HG02678 (cell line): ENCODE results near the gene OSBPL10.
"Not testable (repeated sequence)": the region's sequence is repeated elsewhere in the genome, so short reads cannot be mapped to it uniquely, and the experiment has no call there.

ENCODE experiments used
- ATAC-seq: cut with Tn5 transposase; IDR thresholded peaks from one replicate; pipeline ENCODE4 v1.9.1; 2021; ENCODE audit warnings: mild to moderate bottlenecking, moderate library complexity; ENCODE audit not compliant: unreplicated experiment

Gene OSBPL10

DNA sequence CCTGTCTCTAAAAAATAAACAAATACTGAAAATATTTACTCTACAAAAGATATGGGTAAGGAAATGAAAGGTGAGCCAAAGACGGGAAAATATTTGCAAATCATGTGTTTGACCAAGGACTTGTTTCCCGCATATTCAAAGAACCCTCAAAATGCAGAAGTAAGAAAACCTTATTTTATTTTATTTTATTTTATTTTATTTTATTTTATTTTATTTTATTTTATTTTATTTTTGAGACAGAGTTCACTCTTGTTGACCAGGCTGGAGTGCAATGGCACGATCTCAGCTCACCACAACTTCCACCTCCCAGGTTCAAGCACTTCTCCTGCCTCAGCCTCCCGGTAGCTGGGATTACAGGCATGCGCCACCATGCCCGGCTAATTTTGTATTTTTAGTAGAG, 11.9 kb upstream of the OSBPL10 start:
- ATAC-seq, result not testable (repeated sequence)

- ATAC-seq, result no peak
Measured at GRCh38 chr3:31988271-31988670, 7.2 kb upstream of the OSBPL10 start.

GRCh38 chr3:31985831-31986230, 4.8 kb upstream of the OSBPL10 start:
- no peak for ATAC-seq

DNA sequence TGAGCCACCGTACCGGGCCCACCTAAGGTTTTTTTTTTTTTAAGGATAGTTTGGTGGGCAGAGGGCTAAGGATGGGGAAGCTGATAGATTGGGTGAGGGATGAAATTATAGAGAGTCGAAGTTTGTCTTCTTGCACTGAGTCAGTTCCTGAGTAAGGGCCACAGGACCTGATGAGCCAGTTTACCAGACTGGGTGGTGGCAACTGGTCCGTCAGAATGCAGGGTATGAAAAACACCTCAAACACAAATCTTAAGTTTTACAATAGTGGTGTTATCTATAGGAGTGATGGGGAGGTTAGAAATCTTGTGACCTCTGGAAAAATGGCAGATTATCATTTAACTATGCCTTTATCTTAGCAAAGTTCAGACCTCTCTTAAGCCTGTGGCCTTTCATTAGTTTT, 3.3 kb upstream of the OSBPL10 start:
- no peak for ATAC-seq

DNA sequence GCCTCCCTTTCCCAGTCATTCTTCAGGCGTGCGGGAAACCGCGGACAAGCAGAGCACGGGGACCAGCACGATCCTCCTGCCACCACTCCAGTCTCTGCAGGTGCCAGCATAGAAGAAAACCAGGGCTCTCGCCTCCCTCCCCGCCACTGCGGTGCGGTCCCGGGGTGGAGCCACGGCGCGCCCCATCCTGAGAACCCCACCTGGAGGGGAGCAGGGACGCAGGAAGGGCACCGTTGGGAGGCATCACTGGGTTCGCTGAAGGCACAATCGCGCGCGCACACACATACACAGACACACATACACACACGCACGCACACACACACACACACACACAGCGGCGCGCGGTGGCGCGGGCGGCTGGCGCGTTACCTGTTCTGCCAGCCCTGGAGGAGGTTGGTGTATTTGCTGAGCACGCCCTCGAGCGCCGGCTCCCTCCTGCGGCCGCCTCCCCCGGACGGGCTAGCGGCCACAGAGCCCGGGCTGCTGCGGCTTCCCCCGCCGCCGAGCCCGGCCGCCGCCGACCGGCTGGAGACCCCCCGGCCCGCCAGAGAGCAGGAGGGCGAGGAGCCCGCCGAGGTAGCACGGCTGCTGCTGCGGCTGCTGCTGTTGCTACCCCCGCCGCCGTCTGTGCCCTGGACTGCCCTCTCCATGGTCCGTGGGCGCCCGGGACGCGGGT, 394 bp downstream of the OSBPL10 start:
- ATAC-seq, result peak; percentile 38

DNA sequence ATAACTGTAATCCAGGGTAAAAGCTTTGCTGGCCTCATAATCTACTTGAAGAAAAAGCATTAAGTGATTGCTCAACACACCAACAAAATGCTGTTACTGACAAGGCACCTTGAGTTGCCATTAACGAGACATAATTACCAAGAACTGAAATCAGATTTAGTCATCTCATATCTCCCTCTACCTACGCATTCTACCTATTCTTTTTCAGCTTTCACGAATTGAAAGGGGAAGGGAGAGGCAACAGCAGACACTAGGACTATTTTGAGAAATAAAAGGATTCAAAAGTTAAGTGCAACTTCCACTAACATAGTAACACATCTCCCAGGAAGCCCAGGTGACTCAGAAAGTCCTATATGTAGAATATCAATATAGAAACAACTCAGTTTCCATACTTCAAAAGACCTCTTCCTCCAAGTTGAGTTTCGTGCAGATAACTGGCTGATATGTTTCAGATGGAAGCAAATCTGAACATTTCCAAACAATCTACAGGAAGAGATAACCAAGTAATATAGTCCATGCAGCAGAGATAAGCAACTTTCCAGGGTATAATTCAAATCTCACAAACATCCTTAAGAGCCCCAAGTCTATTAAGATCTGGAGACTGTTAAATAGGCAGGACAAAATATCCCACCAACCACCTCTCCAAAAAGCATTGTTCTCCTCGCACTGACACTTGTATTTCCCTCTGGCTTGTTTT, 1.9 kb downstream of the OSBPL10 start:
- ATAC-seq, result peak; percentile 62

- ATAC-seq, result no peak
Measured at GRCh38 chr3:31978553-31978952, 2.5 kb downstream of the OSBPL10 start.

- no peak for ATAC-seq
Measured at GRCh38 chr3:31977736-31978135, 3.3 kb downstream of the OSBPL10 start.

- no peak for ATAC-seq
Measured at GRCh38 chr3:31976302-31976701, 4.8 kb downstream of the OSBPL10 start.

DNA sequence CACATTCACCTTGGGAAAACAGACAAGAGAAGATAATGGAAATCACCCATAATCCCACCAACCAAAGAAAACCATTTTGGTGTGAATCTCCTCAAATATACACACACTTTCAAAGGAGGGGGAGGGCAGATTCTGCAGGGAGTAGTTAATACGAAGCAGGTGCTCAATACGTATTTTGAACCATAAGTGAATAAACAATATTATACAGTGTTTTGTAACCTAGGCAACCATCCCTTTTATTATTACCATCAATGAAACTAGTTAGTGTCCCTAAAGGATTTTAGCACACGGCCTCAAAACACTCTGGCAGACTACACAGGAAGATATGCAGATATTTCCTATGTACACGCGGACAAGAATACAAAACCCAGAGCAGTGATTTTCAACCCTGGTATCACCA, 6.1 kb downstream of the OSBPL10 start:
- ATAC-seq, result no peak

DNA sequence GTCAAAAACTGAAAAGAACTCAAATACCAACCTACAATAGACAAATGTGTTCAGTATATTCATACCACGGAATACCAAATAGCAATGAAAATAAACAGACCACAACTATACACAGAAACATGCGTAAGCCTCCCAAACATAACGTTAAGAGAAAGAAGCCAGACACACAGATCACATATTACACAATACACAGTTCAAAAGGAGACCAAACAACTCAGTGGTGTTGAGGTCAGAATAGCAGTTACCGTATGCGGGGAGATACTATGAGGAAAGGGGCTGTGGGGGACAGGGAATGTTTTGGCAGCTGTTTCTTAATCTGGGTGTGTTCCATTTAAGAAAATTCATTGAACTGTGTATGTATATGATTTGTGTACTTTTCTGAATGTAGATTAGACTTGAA, 6.6 kb downstream of the OSBPL10 start:
- ATAC-seq, result no peak

GRCh38 chr3:31973837-31974236, 7.2 kb downstream of the OSBPL10 start:
- ATAC-seq, result no peak

- no peak for ATAC-seq
Measured at GRCh38 chr3:31973081-31973480, 8.0 kb downstream of the OSBPL10 start.

DNA sequence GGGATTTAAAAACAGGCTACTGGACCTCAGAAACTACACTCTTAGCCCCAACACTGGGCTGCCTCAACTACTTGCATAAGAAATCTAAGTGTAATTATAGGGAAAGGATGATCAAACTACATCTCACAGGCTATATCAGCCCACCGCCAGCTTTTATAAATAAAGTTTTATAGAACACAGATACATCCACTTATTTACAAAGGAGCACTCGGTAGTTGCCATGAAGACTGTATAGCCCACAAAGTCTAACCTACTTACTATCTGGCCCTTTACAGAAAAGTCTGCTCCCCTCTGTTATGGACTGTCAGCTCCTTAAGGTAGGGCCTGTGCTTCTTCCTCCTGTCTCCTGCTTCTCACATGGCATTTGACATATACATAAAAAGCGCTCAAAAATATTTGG, 9.5 kb downstream of the OSBPL10 start:
- ATAC-seq, result no peak

DNA sequence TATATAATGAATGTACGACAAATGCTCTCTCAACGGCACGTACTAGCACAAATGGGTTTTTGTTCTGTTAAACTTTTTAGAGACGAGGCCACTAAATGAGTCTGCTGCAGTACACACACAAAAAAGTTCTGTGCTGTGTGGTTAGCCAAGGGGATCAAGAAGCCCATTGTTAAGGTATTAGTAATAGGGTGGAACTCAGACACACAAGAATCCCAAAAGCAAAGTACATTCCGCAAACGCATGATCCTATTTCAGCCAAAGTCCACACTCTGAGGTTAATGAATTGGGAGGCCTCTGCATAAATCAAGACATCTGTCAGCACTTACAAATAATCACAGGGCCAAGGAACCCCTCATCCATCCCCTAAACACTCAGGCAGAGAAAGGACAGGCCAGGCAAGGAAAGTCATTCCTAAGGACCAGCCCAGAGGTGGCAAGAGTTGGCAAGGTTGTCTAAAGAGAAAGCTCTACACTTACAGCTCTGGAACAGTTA, 12.1 kb downstream of the OSBPL10 start:
- ATAC-seq, result no peak

GRCh38 chr3:31968369-31968926, 12.6 kb downstream of the OSBPL10 start:
- no peak for ATAC-seq

- ATAC-seq, result no peak
Measured at GRCh38 chr3:31967592-31967991, 13.5 kb downstream of the OSBPL10 start.

GRCh38 chr3:31966978-31967591, 14.0 kb downstream of the OSBPL10 start:
- ATAC-seq, result no peak

DNA sequence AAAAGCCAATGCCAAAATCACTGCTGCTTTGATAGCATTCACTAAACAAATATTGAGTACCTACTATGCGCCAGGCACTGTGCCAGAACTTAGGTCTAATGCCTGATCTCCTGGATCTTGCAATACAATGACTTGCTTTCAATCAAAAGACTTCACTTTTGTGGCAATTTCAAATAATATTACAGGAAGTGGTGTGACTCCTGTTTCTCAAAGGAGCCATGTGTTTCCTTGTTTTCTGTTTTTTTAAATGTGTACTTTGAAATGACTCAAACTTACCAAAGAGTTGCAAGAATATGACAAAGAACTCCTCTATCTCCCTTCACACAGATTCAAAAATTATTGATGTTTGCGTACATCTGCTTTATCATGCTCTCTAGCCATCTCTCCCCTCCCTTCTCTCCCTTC, 18.3 kb downstream of the OSBPL10 start:
- no peak for ATAC-seq

- ATAC-seq, result peak; percentile 62
Measured at GRCh38 chr3:31960793-31961431, 20.1 kb downstream of the OSBPL10 start.
